ENCODE data around the gene POLR2H. TPM values are rescaled to one million over a fixed set of nuclear protein-coding genes. Genes with fewer than 3 reads are reported as not detected.

Gene POLR2H
- total and polyA plus RNA-seq, 10 of the 15 experiments (the other 5 are each of a cell fraction or from before 2014, with no cell fraction given): 74.2 to 357 (median 143) TPM

GRCh38 chr3:184362668-184363546 lies 1.4 kb downstream of the POLR2H start (continued):
- TF ChIP-seq ATF2 (IDR thresholded peaks at IDR 0.05; ENCODE audit: low read length) (no peak), GABPA (IDR thresholded peaks at IDR 0.05; ENCODE audit: low read depth) (peak; percentile 94), NR2C1 (IDR thresholded peaks at IDR 0.05) (peak; percentile 88), CBFB (IDR thresholded peaks at IDR 0.05; ENCODE audit: low read depth) (peak; percentile 79; the same call in 1 of the 2 replicates), MTA2 (IDR thresholded peaks at IDR 0.05; ENCODE audit: low read depth) (0 out of 2 replicates have a peak, but pooled peaks have one; percentile 29), EGR1 (IDR thresholded peaks at IDR 0.05; ENCODE audit: borderline replicate concordance in 1 of 2, low read depth in 2 of 2, low read length in 2 of 2) (no peak), NFYB (IDR thresholded peaks at IDR 0.05; ENCODE audit: insufficient read depth, low read depth, low read length) (no peak), POLR2AphosphoS5 (IDR thresholded peaks at IDR 0.05; ENCODE audit: low read length) (peak; percentile 90; the same call in 1 of the 2 replicates), KDM1A (IDR thresholded peaks at IDR 0.05; ENCODE audit: borderline replicate concordance) (no peak), MEF2A (IDR thresholded peaks at IDR 0.05; ENCODE audit: insufficient read depth, low read depth, low read length) (no peak), CHD1 (IDR thresholded peaks at IDR 0.05; ENCODE audit: low read depth, low read length) (no peak), MXI1 (IDR thresholded peaks at IDR 0.05; ENCODE audit: low read depth, low read length) (peak; percentile 91), LARP7 (IDR thresholded peaks at IDR 0.05) (peak; percentile 37; the same call in 1 of the 2 replicates), ZBED1 (IDR thresholded peaks at IDR 0.05; ENCODE audit: borderline replicate concordance) (peak; percentile 38; the same call in 1 of the 2 replicates), IRF4 (IDR thresholded peaks at IDR 0.05; ENCODE audit: low read depth, low read length) (peak; percentile 54; the same call in 1 of the 2 replicates), NR2C2 (IDR thresholded peaks at IDR 0.05; ENCODE audit: borderline replicate concordance, control insufficient read depth, insufficient read length, low read depth) (no peak), TAF1 (IDR thresholded peaks at IDR 0.05; ENCODE audit: borderline replicate concordance, low read depth, low read length) (peak; percentile 74; the same call in 1 of the 2 replicates), BRCA1 (IDR thresholded peaks at IDR 0.05; ENCODE audit: low read depth, low read length) (peak; percentile 47), SKIL (IDR thresholded peaks at IDR 0.05; ENCODE audit: low read depth, poor library complexity, severe bottlenecking) (no peak), ASH2L (IDR thresholded peaks at IDR 0.05; ENCODE audit: borderline replicate concordance, low read depth) (no peak), USF2 (IDR thresholded peaks at IDR 0.05; ENCODE audit: borderline replicate concordance, low read depth, low read length) (no peak), ZNF384 (IDR thresholded peaks at IDR 0.05; ENCODE audit: borderline replicate concordance, low read depth, low read length) (no peak), ZNF274 (IDR thresholded peaks at IDR 0.05; ENCODE audit: insufficient read depth, insufficient read length) (no peak), PML (IDR thresholded peaks at IDR 0.05; ENCODE audit: low read length) (peak; percentile 81; the same call in 1 of the 2 replicates)
- TF ChIP-seq, protein P1, sequence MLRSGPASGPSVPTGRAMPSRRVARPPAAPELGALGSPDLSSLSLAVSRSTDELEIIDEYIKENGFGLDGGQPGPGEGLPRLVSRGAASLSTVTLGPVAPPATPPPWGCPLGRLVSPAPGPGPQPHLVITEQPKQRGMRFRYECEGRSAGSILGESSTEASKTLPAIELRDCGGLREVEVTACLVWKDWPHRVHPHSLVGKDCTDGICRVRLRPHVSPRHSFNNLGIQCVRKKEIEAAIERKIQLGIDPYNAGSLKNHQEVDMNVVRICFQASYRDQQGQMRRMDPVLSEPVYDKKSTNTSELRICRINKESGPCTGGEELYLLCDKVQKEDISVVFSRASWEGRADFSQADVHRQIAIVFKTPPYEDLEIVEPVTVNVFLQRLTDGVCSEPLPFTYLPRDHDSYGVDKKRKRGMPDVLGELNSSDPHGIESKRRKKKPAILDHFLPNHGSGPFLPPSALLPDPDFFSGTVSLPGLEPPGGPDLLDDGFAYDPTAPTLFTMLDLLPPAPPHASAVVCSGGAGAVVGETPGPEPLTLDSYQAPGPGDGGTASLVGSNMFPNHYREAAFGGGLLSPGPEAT (IDR thresholded peaks at IDR 0.05; ENCODE audit: low read depth): peak; percentile 62; the same call in 1 of the 2 replicates

Data from GM12878 (cell line).